ENCODE data around the gene RAB30.
"Not testable (repeated sequence)": the region's sequence is repeated elsewhere in the genome, so short reads cannot be mapped to it uniquely, and the experiment has no call there.

RAB30 gene

GRCh38 chr11:83009999-83010398, 61.7 kb downstream of the RAB30 start:
- DNase-seq (ENCODE audit: low read depth) = no peak

- not testable (repeated sequence) for DNase-seq (ENCODE audit: low read depth)
Observed at GRCh38 chr11:83009136-83009535, 62.6 kb downstream of the RAB30 start.

GRCh38 chr11:83008581-83008923, 63.1 kb downstream of the RAB30 start:
- no peak for DNase-seq (ENCODE audit: low read depth)

- no peak for DNase-seq (ENCODE audit: low read depth)
Observed at GRCh38 chr11:83007909-83008580, 63.7 kb downstream of the RAB30 start.

- no peak for DNase-seq (ENCODE audit: low read depth)
Observed at GRCh38 chr11:83007477-83007876, 64.2 kb downstream of the RAB30 start.

- DNase-seq (ENCODE audit: low read depth) = no peak
Observed at GRCh38 chr11:83006877-83007330, 64.8 kb downstream of the RAB30 start.

GRCh38 chr11:83004746-83005556, 66.7 kb downstream of the RAB30 start:
- DNase-seq (ENCODE audit: low read depth) = no peak

- DNase-seq (ENCODE audit: low read depth) = no peak
Observed at GRCh38 chr11:83002522-83002921, 69.2 kb downstream of the RAB30 start.

GRCh38 chr11:83002053-83002452, 69.6 kb downstream of the RAB30 start:
- DNase-seq (ENCODE audit: low read depth) = peak; percentile 2

- DNase-seq (ENCODE audit: low read depth) = no peak
Observed at GRCh38 chr11:83000381-83000780, 71.3 kb downstream of the RAB30 start.

GRCh38 chr11:82999232-82999631, 72.5 kb downstream of the RAB30 start:
- DNase-seq (ENCODE audit: low read depth) = no peak

GRCh38 chr11:82998697-82999096, 73.0 kb downstream of the RAB30 start:
- DNase-seq (ENCODE audit: low read depth) = no peak

- no peak for DNase-seq (ENCODE audit: low read depth)
Observed at GRCh38 chr11:82996966-82997606, 74.6 kb downstream of the RAB30 start.

GRCh38 chr11:82995754-82996398, 75.8 kb downstream of the RAB30 start:
- DNase-seq (ENCODE audit: low read depth) = no peak

- no peak for DNase-seq (ENCODE audit: low read depth)
Observed at GRCh38 chr11:82995235-82995634, 76.5 kb downstream of the RAB30 start.

GRCh38 chr11:82994604-82995230, 77.0 kb downstream of the RAB30 start:
- no peak for DNase-seq (ENCODE audit: low read depth)

GRCh38 chr11:82992223-82992622, 79.5 kb downstream of the RAB30 start:
- DNase-seq (ENCODE audit: low read depth) = no peak

- no peak for DNase-seq (ENCODE audit: low read depth)
Observed at GRCh38 chr11:82989628-82990404, 81.9 kb downstream of the RAB30 start.

- no peak for DNase-seq (ENCODE audit: low read depth)
Observed at GRCh38 chr11:82988936-82989627, 82.6 kb downstream of the RAB30 start.

GRCh38 chr11:82987997-82988396, 83.7 kb downstream of the RAB30 start:
- DNase-seq (ENCODE audit: low read depth) = no peak

- no peak for DNase-seq (ENCODE audit: low read depth)
Observed at GRCh38 chr11:82986446-82986845, 85.3 kb downstream of the RAB30 start.
